VCaP (cell line): Measurements from ENCODE around the gene OR8B8.
"Not testable (repeated sequence)": the region's sequence is repeated elsewhere in the genome, so short reads cannot be mapped to it uniquely, and the experiment has no call there.

Experiments
- H3K27ac ChIP-seq: fragments of 450-650 bp; 2 replicates; pipeline ENCODE4 v1.5.1; 2017
- TF ChIP-seq, protein P1 (sequence below): fragments of 450-650 bp; conservative IDR thresholded peaks from 2 replicates; pipeline ENCODE4 v1.5.1; 2017; ENCODE audit warnings: mild to moderate bottlenecking, moderate library complexity

The OR8B8 gene

DNA sequence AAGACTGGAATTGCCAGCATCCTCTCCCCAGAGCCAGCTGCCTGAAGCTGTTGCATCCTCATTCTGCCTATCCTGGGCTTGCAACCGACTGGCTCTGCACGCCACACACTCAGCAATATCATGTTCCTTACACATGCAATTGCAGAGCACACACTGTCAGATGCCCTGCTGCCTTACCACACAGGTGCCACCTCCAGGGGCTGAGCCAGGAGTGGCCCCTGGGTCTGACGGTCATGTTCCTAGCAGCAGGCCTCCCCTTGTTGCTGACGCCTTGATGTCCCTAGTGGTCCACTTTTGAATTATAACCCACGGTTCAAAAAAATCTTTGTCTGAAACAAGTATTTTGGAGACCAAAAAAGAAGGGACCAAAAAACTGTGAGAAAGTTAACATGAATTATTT, 18.5 kb upstream of the OR8B8 start:
- TF ChIP-seq, protein P1, sequence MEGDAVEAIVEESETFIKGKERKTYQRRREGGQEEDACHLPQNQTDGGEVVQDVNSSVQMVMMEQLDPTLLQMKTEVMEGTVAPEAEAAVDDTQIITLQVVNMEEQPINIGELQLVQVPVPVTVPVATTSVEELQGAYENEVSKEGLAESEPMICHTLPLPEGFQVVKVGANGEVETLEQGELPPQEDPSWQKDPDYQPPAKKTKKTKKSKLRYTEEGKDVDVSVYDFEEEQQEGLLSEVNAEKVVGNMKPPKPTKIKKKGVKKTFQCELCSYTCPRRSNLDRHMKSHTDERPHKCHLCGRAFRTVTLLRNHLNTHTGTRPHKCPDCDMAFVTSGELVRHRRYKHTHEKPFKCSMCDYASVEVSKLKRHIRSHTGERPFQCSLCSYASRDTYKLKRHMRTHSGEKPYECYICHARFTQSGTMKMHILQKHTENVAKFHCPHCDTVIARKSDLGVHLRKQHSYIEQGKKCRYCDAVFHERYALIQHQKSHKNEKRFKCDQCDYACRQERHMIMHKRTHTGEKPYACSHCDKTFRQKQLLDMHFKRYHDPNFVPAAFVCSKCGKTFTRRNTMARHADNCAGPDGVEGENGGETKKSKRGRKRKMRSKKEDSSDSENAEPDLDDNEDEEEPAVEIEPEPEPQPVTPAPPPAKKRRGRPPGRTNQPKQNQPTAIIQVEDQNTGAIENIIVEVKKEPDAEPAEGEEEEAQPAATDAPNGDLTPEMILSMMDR, result no peak
- H3K27ac ChIP-seq, result no peak overlapping the region

DNA sequence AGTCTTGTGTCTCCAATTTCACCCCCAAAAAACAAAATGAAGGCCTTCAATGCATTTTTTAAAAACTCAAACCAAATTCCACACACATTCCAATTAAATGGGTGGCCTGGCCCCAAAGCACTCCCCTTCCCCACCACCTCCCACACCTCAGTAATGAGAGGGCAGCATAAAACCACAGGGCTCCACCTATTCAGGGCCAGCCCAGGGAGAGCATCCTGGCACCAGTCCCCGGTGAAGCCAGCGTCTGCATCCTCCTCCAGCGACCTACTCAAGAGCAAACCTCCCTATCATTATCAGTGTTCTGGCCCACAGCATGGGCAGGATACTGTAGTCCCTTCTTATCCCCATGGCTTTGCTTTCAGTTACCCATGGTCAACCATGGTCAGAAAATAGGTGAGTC, 17.8 kb upstream of the OR8B8 start:
- TF ChIP-seq, protein P1, result no peak
- no peak overlapping the region for H3K27ac ChIP-seq

DNA sequence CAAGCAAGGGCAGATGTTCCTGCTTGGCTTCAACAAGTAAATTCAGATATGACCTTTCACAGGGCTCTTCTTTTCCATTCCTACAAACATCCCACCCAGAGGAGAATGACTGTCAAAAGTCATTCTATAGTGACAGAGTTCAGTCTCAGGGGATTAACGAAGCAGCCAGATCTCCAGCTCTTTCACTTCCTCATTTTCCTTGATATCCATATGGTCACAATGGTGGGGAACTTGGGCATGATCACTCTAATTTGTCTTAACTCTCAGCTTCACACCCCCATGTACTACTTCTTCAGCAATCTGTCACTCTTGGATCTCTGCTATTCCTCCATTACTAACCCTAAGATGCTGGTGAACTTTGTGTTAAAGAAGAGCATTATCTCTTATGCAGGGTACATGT, 15.0 kb upstream of the OR8B8 start:
- TF ChIP-seq, protein P1, result no peak
- no peak overlapping the region for H3K27ac ChIP-seq

- not testable (repeated sequence) for H3K27ac ChIP-seq
Observed at GRCh38 chr11:124459379-124459778, 13.9 kb upstream of the OR8B8 start.

- TF ChIP-seq, protein P1, result no peak
- no peak overlapping the region for H3K27ac ChIP-seq
Observed at GRCh38 chr11:124454552-124454951, 9.1 kb upstream of the OR8B8 start.

DNA sequence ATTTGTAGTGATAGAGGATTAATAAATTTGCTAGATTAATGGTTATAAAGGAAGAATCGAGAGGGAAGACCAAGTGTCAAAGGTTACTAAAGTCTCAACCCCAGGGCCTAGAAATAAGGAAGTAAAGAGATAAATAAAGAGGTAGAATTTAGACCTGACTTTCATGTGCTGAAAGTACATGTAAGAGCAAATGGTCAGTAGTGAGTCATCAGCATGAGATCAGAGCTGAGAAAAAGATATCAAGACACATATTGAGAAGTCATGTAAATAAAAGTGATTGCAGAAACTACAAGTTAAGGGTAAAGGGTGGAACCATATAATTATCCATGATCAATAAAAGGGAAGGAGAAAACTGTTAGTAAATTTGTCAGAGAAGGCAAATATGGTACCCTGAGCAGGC, 1.4 kb upstream of the OR8B8 start:
- TF ChIP-seq, protein P1, result no peak
- no peak overlapping the region for H3K27ac ChIP-seq

- TF ChIP-seq, protein P1, result no peak
- no peak overlapping the region for H3K27ac ChIP-seq
Observed at GRCh38 chr11:124442847-124443246, 2.6 kb downstream of the OR8B8 start.

DNA sequence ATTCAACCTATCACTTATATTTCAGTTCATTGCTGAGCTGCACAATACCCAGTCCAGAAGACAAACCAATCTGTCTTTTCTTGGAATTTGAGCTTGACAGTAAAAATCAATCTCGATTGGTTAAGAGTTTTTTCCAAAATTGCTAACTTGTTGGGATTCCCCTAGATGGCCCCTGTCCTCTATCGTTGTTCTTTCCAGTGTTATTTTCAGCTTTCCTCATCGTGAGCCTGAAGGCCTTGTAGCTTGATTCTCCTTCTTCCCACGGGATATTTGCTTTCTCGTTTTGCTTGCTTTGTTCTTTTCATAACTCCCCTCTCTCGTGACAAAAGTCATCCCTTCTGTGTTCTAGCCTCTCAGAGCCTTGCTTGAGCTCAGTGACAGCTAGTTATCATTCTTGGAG, 3.1 kb downstream of the OR8B8 start:
- TF ChIP-seq, protein P1, result no peak
- H3K27ac ChIP-seq, result no peak overlapping the region
